GM23338 (cell line): ENCODE measurements around the gene UQCC2. TPM values are rescaled to one million over a fixed set of nuclear protein-coding genes. Genes with fewer than 3 reads are reported as not detected.

Source experiments
- ATAC-seq: fragments of 200-7000 bp; cut with Tn5 transposase; 3 replicates; pipeline ENCODE4 v1.9.1; 2020
- DNase-seq: peaks from one replicate; pipeline ENCODE4 v3.0.0-alpha.2; 2015; ENCODE audit warnings: low spot score
- H2AFZ ChIP-seq: fragments of 200-600 bp; sonication (generic); 2 replicates; pipeline ENCODE4 v1.8.0; 2016; ENCODE audit warnings: antibody characterized with exemption, mild to moderate bottlenecking, moderate library complexity
- H3F3A ChIP-seq: fragments of 200-600 bp; sonication (generic); replicated peaks from 2 replicates; pipeline ENCODE4 v1.8.0; 2017; ENCODE audit warnings: antibody characterized with exemption, mixed run types, low read depth
- H3K27ac ChIP-seq: fragments of 200-600 bp; sonication (generic); 2 replicates; pipeline ENCODE4 v1.6.1; 2016; ENCODE audit warnings: low read depth
- H3K27me3 ChIP-seq: fragments of 200-600 bp; sonication (generic); 2 replicates; pipeline ENCODE4 v1.8.0; 2016; ENCODE audit warnings: mild to moderate bottlenecking, mixed run types, moderate library complexity; ENCODE audit not compliant: insufficient read depth
- H3K36me3 ChIP-seq: fragments of 200-600 bp; sonication (generic); 2 replicates; pipeline ENCODE4 v1.8.0; 2016; ENCODE audit warnings: mild to moderate bottlenecking; ENCODE audit not compliant: insufficient read depth
- H3K4me1 ChIP-seq: fragments of 200-600 bp; sonication (generic); 2 replicates; pipeline ENCODE4 v1.8.0; 2016; ENCODE audit warnings: mild to moderate bottlenecking, moderate library complexity; ENCODE audit not compliant: insufficient read depth
- H3K4me2 ChIP-seq: fragments of 200-600 bp; sonication (generic); 2 replicates; pipeline ENCODE4 v1.7.1; 2017; ENCODE audit warnings: mixed run types
- H3K4me3 ChIP-seq: fragments of 200-600 bp; sonication (generic); 2 replicates; pipeline ENCODE4 v1.6.1; 2016; ENCODE audit warnings: mixed run types
- H3K79me2 ChIP-seq: fragments of 200-600 bp; sonication (generic); replicated peaks from 2 replicates; pipeline ENCODE4 v1.8.0; 2017; ENCODE audit warnings: mild to moderate bottlenecking; ENCODE audit not compliant: insufficient read depth
- H3K9me2 ChIP-seq: fragments of 200-600 bp; sonication (generic); 2 replicates; pipeline ENCODE4 v1.8.0; 2017; ENCODE audit not compliant: insufficient read depth
- H4K20me1 ChIP-seq: fragments of 200-600 bp; sonication (generic); replicated peaks from 2 replicates; pipeline ENCODE4 v1.8.0; 2017; ENCODE audit warnings: mild to moderate bottlenecking; ENCODE audit not compliant: insufficient read depth
- H3K27ac Mint-ChIP-seq: 2 replicates; pipeline ENCODE4 v1.8.0; 2020; ENCODE audit warnings: inconsistent platforms, mild to moderate bottlenecking, moderate library complexity, mixed read lengths
- H3K27me3 Mint-ChIP-seq: 3 replicates; pipeline ENCODE4 v1.8.0; 2022; ENCODE audit warnings: low read depth, mild to moderate bottlenecking, moderate library complexity, mixed read lengths, inconsistent platforms; ENCODE audit not compliant: insufficient read depth, poor library complexity
- H3K36me3 Mint-ChIP-seq: 3 replicates; pipeline ENCODE4 v1.8.0; 2021; ENCODE audit warnings: low read depth, mild to moderate bottlenecking, inconsistent platforms, moderate library complexity, mixed read lengths
- H3K4me1 Mint-ChIP-seq: 3 replicates; pipeline ENCODE4 v1.8.0; 2020; ENCODE audit warnings: mild to moderate bottlenecking, inconsistent platforms, mixed read lengths
- H3K4me3 Mint-ChIP-seq: 3 replicates; pipeline ENCODE4 v1.8.0; 2021; ENCODE audit warnings: moderate library complexity, mild to moderate bottlenecking, inconsistent platforms, mixed read lengths
- H3K9me3 Mint-ChIP-seq: 3 replicates; pipeline ENCODE4 v1.8.0; 2020; ENCODE audit warnings: moderate library complexity, mild to moderate bottlenecking, inconsistent platforms, mixed read lengths
- CREB1 ChIP-seq: fragments of 250-450 bp; sonication (Bioruptor Pico); IDR thresholded peaks from 2 replicates; pipeline ENCODE4 v1.5.0; 2020; ENCODE audit warnings: low read depth, mild to moderate bottlenecking, moderate library complexity
- EZH2 ChIP-seq: fragments of 200-600 bp; sonication (generic); IDR thresholded peaks from one replicate; pipeline ENCODE4 v1.8.0; 2017; ENCODE audit warnings: antibody characterized with exemption, mild to moderate bottlenecking, low read depth; ENCODE audit not compliant: unreplicated experiment
- POLR2AphosphoS5 ChIP-seq: IDR thresholded peaks from 2 replicates; pipeline ENCODE4 v1.6.1; 2016; ENCODE audit warnings: antibody characterized with exemption, low read depth
- STAT1 ChIP-seq: IDR thresholded peaks from one replicate; pipeline ENCODE4 v1.6.1; 2016; ENCODE audit warnings: antibody characterized with exemption; ENCODE audit not compliant: unreplicated experiment
- ZNF114 ChIP-seq: fragments of 250-450 bp; sonication (Bioruptor Pico); IDR thresholded peaks from 2 replicates; pipeline ENCODE4 v1.5.0; 2020; ENCODE audit warnings: mild to moderate bottlenecking, moderate library complexity
- polyA plus RNA-seq: library from polyadenylated mRNA; unstranded; fragments of >200 nt; fragmentation: Nextera tagmentation; extraction: Ambion mirVana; gene quantifications from 2 replicates; pipeline ENCODE4 v1.2.1, GENCODE V29; 2016
- total RNA-seq: library from RNA; depleted of rRNA; stranded (reverse); fragments of >200 nt; shearing (Covaris generic); gene quantifications from 2 replicates; pipeline ENCODE4 v1.2.3, GENCODE V29; 2014
- TF ChIP-seq, protein P1 (sequence below): fragments of 250-450 bp; sonication (Bioruptor Pico); IDR thresholded peaks from 2 replicates; pipeline ENCODE4 v1.5.0; 2020; ENCODE audit warnings: mild to moderate bottlenecking, moderate library complexity
- TF ChIP-seq, protein P2 (sequence below): IDR thresholded peaks from 2 replicates; pipeline ENCODE4 v1.6.1; 2016; ENCODE audit warnings: antibody characterized with exemption

Gene UQCC2
- total and polyA plus RNA-seq, 2 experiments from 2014 or later = 48.9 to 379 TPM

DNA sequence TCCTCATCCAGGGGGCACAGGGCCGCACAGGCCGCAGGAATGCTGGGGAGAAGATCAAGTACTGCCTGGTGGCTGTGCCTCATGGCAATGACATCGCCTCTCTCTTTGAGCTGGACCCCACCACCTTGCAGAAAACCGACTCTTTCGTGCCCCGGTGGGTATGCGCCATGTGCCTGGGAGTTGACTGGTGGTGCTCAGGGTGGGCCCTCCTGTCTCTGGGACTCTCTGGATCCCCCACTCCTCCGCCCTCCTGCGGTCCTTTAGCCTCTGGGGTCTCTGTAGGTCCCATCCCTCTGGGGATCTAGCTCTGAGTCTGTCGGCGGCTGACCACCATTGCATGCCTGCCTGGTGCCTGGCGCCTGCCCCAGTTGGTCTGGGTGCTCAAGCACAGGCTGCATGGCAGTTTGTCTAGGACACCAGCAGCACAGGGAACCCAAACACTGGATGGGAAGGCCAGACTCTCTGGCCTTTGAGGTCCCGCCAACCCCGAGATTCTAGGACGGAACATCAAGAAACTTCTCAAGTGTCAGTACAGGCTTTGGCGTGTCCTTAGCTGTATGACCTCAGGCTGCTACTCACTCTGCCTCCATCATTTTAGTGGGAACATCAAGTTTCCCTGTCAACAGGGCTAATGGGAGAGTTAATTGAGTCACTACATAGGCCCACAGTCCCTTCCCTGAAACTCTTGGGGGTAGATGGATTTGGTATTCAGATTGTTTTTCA lies 47.6 kb downstream of the UQCC2 start (continued):
- no peak for TF ChIP-seq EZH2
- no peak for TF ChIP-seq STAT1
- TF ChIP-seq, protein P1, sequence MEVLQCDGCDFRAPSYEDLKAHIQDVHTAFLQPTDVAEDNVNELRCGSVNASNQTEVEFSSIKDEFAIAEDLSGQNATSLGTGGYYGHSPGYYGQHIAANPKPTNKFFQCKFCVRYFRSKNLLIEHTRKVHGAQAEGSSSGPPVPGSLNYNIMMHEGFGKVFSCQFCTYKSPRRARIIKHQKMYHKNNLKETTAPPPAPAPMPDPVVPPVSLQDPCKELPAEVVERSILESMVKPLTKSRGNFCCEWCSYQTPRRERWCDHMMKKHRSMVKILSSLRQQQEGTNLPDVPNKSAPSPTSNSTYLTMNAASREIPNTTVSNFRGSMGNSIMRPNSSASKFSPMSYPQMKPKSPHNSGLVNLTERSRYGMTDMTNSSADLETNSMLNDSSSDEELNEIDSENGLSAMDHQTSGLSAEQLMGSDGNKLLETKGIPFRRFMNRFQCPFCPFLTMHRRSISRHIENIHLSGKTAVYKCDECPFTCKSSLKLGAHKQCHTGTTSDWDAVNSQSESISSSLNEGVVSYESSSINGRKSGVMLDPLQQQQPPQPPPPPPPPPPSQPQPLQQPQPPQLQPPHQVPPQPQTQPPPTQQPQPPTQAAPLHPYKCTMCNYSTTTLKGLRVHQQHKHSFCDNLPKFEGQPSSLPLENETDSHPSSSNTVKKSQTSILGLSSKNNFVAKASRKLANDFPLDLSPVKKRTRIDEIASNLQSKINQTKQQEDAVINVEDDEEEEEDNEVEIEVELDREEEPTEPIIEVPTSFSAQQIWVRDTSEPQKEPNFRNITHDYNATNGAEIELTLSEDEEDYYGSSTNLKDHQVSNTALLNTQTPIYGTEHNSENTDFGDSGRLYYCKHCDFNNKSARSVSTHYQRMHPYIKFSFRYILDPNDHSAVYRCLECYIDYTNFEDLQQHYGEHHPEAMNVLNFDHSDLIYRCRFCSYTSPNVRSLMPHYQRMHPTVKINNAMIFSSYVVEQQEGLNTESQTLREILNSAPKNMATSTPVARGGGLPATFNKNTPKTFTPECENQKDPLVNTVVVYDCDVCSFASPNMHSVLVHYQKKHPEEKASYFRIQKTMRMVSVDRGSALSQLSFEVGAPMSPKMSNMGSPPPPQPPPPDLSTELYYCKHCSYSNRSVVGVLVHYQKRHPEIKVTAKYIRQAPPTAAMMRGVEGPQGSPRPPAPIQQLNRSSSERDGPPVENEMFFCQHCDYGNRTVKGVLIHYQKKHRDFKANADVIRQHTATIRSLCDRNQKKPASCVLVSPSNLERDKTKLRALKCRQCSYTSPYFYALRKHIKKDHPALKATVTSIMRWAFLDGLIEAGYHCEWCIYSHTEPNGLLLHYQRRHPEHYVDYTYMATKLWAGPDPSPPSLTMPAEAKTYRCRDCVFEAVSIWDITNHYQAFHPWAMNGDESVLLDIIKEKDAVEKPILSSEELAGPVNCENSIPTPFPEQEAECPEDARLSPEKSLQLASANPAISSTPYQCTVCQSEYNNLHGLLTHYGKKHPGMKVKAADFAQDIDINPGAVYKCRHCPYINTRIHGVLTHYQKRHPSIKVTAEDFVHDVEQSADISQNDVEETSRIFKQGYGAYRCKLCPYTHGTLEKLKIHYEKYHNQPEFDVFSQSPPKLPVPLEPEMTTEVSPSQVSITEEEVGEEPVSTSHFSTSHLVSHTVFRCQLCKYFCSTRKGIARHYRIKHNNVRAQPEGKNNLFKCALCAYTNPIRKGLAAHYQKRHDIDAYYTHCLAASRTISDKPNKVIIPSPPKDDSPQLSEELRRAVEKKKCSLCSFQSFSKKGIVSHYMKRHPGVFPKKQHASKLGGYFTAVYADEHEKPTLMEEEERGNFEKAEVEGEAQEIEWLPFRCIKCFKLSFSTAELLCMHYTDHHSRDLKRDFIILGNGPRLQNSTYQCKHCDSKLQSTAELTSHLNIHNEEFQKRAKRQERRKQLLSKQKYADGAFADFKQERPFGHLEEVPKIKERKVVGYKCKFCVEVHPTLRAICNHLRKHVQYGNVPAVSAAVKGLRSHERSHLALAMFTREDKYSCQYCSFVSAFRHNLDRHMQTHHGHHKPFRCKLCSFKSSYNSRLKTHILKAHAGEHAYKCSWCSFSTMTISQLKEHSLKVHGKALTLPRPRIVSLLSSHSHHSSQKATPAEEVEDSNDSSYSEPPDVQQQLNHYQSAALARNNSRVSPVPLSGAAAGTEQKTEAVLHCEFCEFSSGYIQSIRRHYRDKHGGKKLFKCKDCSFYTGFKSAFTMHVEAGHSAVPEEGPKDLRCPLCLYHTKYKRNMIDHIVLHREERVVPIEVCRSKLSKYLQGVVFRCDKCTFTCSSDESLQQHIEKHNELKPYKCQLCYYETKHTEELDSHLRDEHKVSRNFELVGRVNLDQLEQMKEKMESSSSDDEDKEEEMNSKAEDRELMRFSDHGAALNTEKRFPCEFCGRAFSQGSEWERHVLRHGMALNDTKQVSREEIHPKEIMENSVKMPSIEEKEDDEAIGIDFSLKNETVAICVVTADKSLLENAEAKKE (CRISPR knock-in tag) = no peak
- no peak for TF ChIP-seq POLR2AphosphoS5
- no peak for TF ChIP-seq ZNF114 (CRISPR knock-in tag)

GRCh38 chr6:33663028-33663427 lies 48.5 kb downstream of the UQCC2 start:
- H3K4me1 Mint-ChIP-seq = peaks cover 5% of the 10 kb centered on the region; the same call in 2 of the 3 replicates
- ATAC-seq = no peak
- H3K27me3 Mint-ChIP-seq = peaks cover 7% of the 10 kb centered on the region
- no peaks in the 10 kb centered on the region for H3K9me2 ChIP-seq
- no peaks in the 10 kb centered on the region for H4K20me1 ChIP-seq
- no peak overlapping the region for H3K4me3 ChIP-seq
- no peaks in the 10 kb centered on the region for H3F3A ChIP-seq
- no peak for TF ChIP-seq POLR2AphosphoS5
- TF ChIP-seq, protein P2, sequence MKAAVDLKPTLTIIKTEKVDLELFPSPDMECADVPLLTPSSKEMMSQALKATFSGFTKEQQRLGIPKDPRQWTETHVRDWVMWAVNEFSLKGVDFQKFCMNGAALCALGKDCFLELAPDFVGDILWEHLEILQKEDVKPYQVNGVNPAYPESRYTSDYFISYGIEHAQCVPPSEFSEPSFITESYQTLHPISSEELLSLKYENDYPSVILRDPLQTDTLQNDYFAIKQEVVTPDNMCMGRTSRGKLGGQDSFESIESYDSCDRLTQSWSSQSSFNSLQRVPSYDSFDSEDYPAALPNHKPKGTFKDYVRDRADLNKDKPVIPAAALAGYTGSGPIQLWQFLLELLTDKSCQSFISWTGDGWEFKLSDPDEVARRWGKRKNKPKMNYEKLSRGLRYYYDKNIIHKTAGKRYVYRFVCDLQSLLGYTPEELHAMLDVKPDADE = no peak
- no peak for TF ChIP-seq ZNF114 (CRISPR knock-in tag)
- TF ChIP-seq, protein P1 (CRISPR knock-in tag) = no peak
- TF ChIP-seq CREB1 (CRISPR knock-in tag) = no peak
- H3K4me2 ChIP-seq = no peak overlapping the region
- no peaks in the 10 kb centered on the region for H3K27me3 ChIP-seq
- H3K27ac ChIP-seq = no peak overlapping the region
- no peaks in the 10 kb centered on the region for H3K79me2 ChIP-seq
- no peak overlapping the region for H3K27ac Mint-ChIP-seq
- no peak for DNase-seq
- no peaks in the 10 kb centered on the region for H3K9me3 Mint-ChIP-seq
- H3K36me3 Mint-ChIP-seq = peaks cover 10% of the 10 kb centered on the region
- H3K4me3 Mint-ChIP-seq = no peak overlapping the region
- H2AFZ ChIP-seq = no peak overlapping the region
- no peaks in the 10 kb centered on the region; the same call in 1 of the 2 replicates for H3K36me3 ChIP-seq
- H3K4me1 ChIP-seq = no peaks in the 10 kb centered on the region
